Common myeloid progenitor, CD34-positive (primary cell): ENCODE results near the gene CEP170B.
"Not testable (repeated sequence)": the region's sequence is repeated elsewhere in the genome, so short reads cannot be mapped to it uniquely, and the experiment has no call there.

ENCODE experiments used
- CTCF ChIA-PET: fragments of 350-600 bp; sonication (Branson Sonifier 250); formaldehyde crosslinking; loops from one replicate; lab custom pipeline; 2021; ENCODE audit warnings: antibody characterized with exemption; lab: Charles Lee
- POLR2A ChIA-PET: fragments of 350-600 bp; sonication (Branson Sonifier 250); formaldehyde crosslinking; loops from one replicate; lab custom pipeline; 2021; ENCODE audit warnings: antibody characterized with exemption; lab: Charles Lee
- DNase-seq, 3 donors: peaks; one replicate each; pipeline versions ENCODE4 v3.0.0 to v3.0.0-alpha.2; 2013
- H3K27ac ChIP-seq, 2 experiments: 1 replicate in 1 of 2; 2 replicates in 1 of 2; pipeline ENCODE4 v1.7.0; 2013; ENCODE audit warnings: inconsistent platforms in 2 of 2, low read length in 2 of 2, mild to moderate bottlenecking in 2 of 2, low read depth in 1 of 2, moderate library complexity in 1 of 2; ENCODE audit not compliant: severe bottlenecking in 2 of 2, insufficient read depth in 1 of 2, poor library complexity in 1 of 2
- H3K27me3 ChIP-seq, 5 experiments: replicated peaks in 2 of 5; 1 replicate in 3 of 5; 2 replicates in 2 of 5; pipeline versions ENCODE4 v1.6.1 to v1.7.0; 2013; ENCODE audit warnings: low read length in 4 of 5, mild to moderate bottlenecking in 2 of 5, moderate library complexity in 2 of 5, inconsistent platforms in 1 of 5; ENCODE audit not compliant: insufficient read depth in 5 of 5, control insufficient read depth in 4 of 5
- H3K36me3 ChIP-seq, 4 experiments: 1 replicate in 2 of 4; 2 replicates in 2 of 4; pipeline versions ENCODE4 v1.6.1 to v1.7.0; 2013; ENCODE audit warnings: low read length in 3 of 4, control low read depth in 1 of 4, mild to moderate bottlenecking in 1 of 4; ENCODE audit not compliant: control insufficient read depth in 4 of 4, insufficient read depth in 4 of 4
- H3K4me1 ChIP-seq, 4 experiments: 1 replicate in 3 of 4; 2 replicates in 1 of 4; pipeline versions ENCODE4 v1.6.1 to v1.7.1; 2013; ENCODE audit warnings: low read length in 3 of 4, mild to moderate bottlenecking in 3 of 4, control low read depth in 1 of 4, inconsistent platforms in 1 of 4, moderate library complexity in 1 of 4; ENCODE audit not compliant: control insufficient read depth in 4 of 4, insufficient read depth in 4 of 4; ENCODE audit errors: control extremely low read depth in 1 of 4
- H3K4me3 ChIP-seq, 7 experiments: 1 replicate in 4 of 7; 2 replicates in 3 of 7; pipeline versions ENCODE4 v1.5.1 to v1.7.0; 2013; ENCODE audit warnings: mild to moderate bottlenecking in 7 of 7, low read length in 6 of 7, moderate library complexity in 6 of 7, inconsistent platforms in 2 of 7, low read depth in 2 of 7, control low read depth in 1 of 7; ENCODE audit not compliant: insufficient read depth in 4 of 7, control insufficient read depth in 1 of 7; ENCODE audit errors: extremely low read depth in 1 of 7
- H3K9me3 ChIP-seq, 5 experiments: 1 replicate in 4 of 5; 2 replicates in 1 of 5; pipeline versions ENCODE4 v1.6.1 to v1.7.1; 2013; ENCODE audit warnings: low read length in 4 of 5, mild to moderate bottlenecking in 2 of 5, inconsistent platforms in 1 of 5, low read depth in 1 of 5, moderate library complexity in 1 of 5; ENCODE audit not compliant: control insufficient read depth in 4 of 5, insufficient read depth in 2 of 5; ENCODE audit errors: control extremely low read depth in 1 of 5
- WGBS: methylation state at CpG from one replicate; pipeline ENCODE4 v1.1.5; 2013; ENCODE audit not compliant: insufficient coverage; 5-methylcytosine and 5-hydroxymethylcytosine counted together

Gene CEP170B

DNA sequence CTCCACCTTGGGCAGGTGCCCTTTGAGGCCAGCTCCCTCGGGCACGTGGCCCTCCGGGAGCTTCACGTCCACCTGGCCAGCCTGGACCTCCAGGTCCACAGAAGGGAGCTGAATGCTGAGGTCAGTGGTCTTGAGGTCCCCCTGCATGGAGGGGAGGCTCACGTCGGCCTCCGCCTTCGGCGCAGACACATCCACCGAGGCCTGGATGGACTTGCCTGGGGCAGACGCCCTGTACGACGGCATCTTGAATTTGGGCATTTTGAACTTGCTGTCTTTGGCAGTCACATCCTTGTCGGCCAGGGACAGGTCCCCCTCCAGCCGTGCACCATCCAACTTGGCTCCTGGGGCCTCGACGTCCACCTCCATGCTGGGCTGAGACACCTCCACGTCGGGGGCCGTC is 80.2 kb downstream of the CEP170B start:
- DNase-seq, H3K4me1 ChIP-seq, H3K4me3 ChIP-seq, CTCF ChIA-PET, H3K27me3 ChIP-seq, H3K9me3 ChIP-seq, H3K36me3 ChIP-seq, POLR2A ChIA-PET, H3K27ac ChIP-seq: not testable (repeated sequence)
- 90% methylated on average over 17 of the region's 20 CpGs for WGBS
